ENCODE measurements around the gene COA8.

The COA8 gene

GRCh38 chr14:103541709-103542604 is 20.8 kb upstream of the COA8 start:
- H3K4me3 ChIP-seq (ENCODE audit: low read depth in 1 of 2, low read length in 2 of 2), result peak overlapping the region in 1 of 2 donors; percentile 17
- H3K9me3 ChIP-seq (ENCODE audit: control insufficient read depth in 1 of 2, low read length in 2 of 2), result no peaks in the 10 kb centered on the region
- H3K36me3 ChIP-seq (ENCODE audit: control insufficient read depth in 1 of 2, insufficient read depth in 2 of 2, low read length in 2 of 2), result no peaks in the 10 kb centered on the region
- no peak overlapping the region for H3K27ac ChIP-seq (ENCODE audit: low read length)
- H3K27me3 ChIP-seq (ENCODE audit: low read depth, low read length), result no peaks in the 10 kb centered on the region
- H3K4me1 ChIP-seq (ENCODE audit: control insufficient read depth in 1 of 2, insufficient read depth in 2 of 2, low read length in 2 of 2), result peaks cover 0 to 88% of the 10 kb centered on the region in 2 donors

- H3K36me3 ChIP-seq (ENCODE audit: control insufficient read depth in 1 of 2, insufficient read depth in 2 of 2, low read length in 2 of 2), result no peaks in the 10 kb centered on the region
- no peak overlapping the region for H3K27ac ChIP-seq (ENCODE audit: low read length)
- H3K9me3 ChIP-seq (ENCODE audit: control insufficient read depth in 1 of 2, low read length in 2 of 2), result no peaks in the 10 kb centered on the region
- H3K4me3 ChIP-seq (ENCODE audit: low read depth in 1 of 2, low read length in 2 of 2), result peak overlapping the region in 1 of 2 donors; percentile 17
- H3K4me1 ChIP-seq (ENCODE audit: control insufficient read depth in 1 of 2, insufficient read depth in 2 of 2, low read length in 2 of 2), result peaks cover 0 to 86% of the 10 kb centered on the region in 2 donors
- H3K27me3 ChIP-seq (ENCODE audit: low read depth, low read length), result no peaks in the 10 kb centered on the region
These were observed 20.1 kb upstream of the COA8 start for GRCh38 chr14:103542605-103543088.

- H3K27ac ChIP-seq (ENCODE audit: low read length), result no peak overlapping the region
- no peaks in the 10 kb centered on the region for H3K36me3 ChIP-seq (ENCODE audit: control insufficient read depth in 1 of 2, insufficient read depth in 2 of 2, low read length in 2 of 2)
- no peaks in the 10 kb centered on the region for H3K9me3 ChIP-seq (ENCODE audit: control insufficient read depth in 1 of 2, low read length in 2 of 2)
- H3K4me1 ChIP-seq (ENCODE audit: control insufficient read depth in 1 of 2, insufficient read depth in 2 of 2, low read length in 2 of 2), result peaks cover 0 to 81% of the 10 kb centered on the region in 2 donors
- H3K4me3 ChIP-seq (ENCODE audit: low read depth in 1 of 2, low read length in 2 of 2), result peak overlapping the region in 1 of 2 donors; percentile 17
- H3K27me3 ChIP-seq (ENCODE audit: low read depth, low read length), result no peaks in the 10 kb centered on the region
These were observed 19.6 kb upstream of the COA8 start for GRCh38 chr14:103543140-103543539.

- no peak overlapping the region for H3K27ac ChIP-seq (ENCODE audit: low read length)
- peaks cover 0 to 79% of the 10 kb centered on the region in 2 donors for H3K4me1 ChIP-seq (ENCODE audit: control insufficient read depth in 1 of 2, insufficient read depth in 2 of 2, low read length in 2 of 2)
- no peaks in the 10 kb centered on the region for H3K27me3 ChIP-seq (ENCODE audit: low read depth, low read length)
- H3K4me3 ChIP-seq (ENCODE audit: low read depth in 1 of 2, low read length in 2 of 2), result peak overlapping the region in 1 of 2 donors; percentile 38
- no peaks in the 10 kb centered on the region for H3K9me3 ChIP-seq (ENCODE audit: control insufficient read depth in 1 of 2, low read length in 2 of 2)
- no peaks in the 10 kb centered on the region for H3K36me3 ChIP-seq (ENCODE audit: control insufficient read depth in 1 of 2, insufficient read depth in 2 of 2, low read length in 2 of 2)
These were observed 18.9 kb upstream of the COA8 start for GRCh38 chr14:103543721-103544387.

- no peaks in the 10 kb centered on the region for H3K9me3 ChIP-seq (ENCODE audit: control insufficient read depth in 1 of 2, low read length in 2 of 2)
- H3K4me3 ChIP-seq (ENCODE audit: low read depth in 1 of 2, low read length in 2 of 2), result peak overlapping the region in 1 of 2 donors; percentile 38
- H3K4me1 ChIP-seq (ENCODE audit: control insufficient read depth in 1 of 2, insufficient read depth in 2 of 2, low read length in 2 of 2), result peaks cover 0 to 78% of the 10 kb centered on the region in 2 donors
- no peaks in the 10 kb centered on the region for H3K27me3 ChIP-seq (ENCODE audit: low read depth, low read length)
- H3K27ac ChIP-seq (ENCODE audit: low read length), result no peak overlapping the region
- no peaks in the 10 kb centered on the region for H3K36me3 ChIP-seq (ENCODE audit: control insufficient read depth in 1 of 2, insufficient read depth in 2 of 2, low read length in 2 of 2)
These were observed 18.2 kb upstream of the COA8 start for GRCh38 chr14:103544388-103545218.

GRCh38 chr14:103545219-103545914 is 17.4 kb upstream of the COA8 start:
- no peaks in the 10 kb centered on the region for H3K27me3 ChIP-seq (ENCODE audit: low read depth, low read length)
- no peak overlapping the region for H3K4me3 ChIP-seq (ENCODE audit: low read depth in 1 of 2, low read length in 2 of 2)
- H3K36me3 ChIP-seq (ENCODE audit: control insufficient read depth in 1 of 2, insufficient read depth in 2 of 2, low read length in 2 of 2), result no peaks in the 10 kb centered on the region
- peaks cover 0 to 77% of the 10 kb centered on the region in 2 donors for H3K4me1 ChIP-seq (ENCODE audit: control insufficient read depth in 1 of 2, insufficient read depth in 2 of 2, low read length in 2 of 2)
- no peaks in the 10 kb centered on the region for H3K9me3 ChIP-seq (ENCODE audit: control insufficient read depth in 1 of 2, low read length in 2 of 2)
- no peak overlapping the region for H3K27ac ChIP-seq (ENCODE audit: low read length)

- no peaks in the 10 kb centered on the region for H3K27me3 ChIP-seq (ENCODE audit: low read depth, low read length)
- H3K27ac ChIP-seq (ENCODE audit: low read length), result no peak overlapping the region
- H3K4me1 ChIP-seq (ENCODE audit: control insufficient read depth in 1 of 2, insufficient read depth in 2 of 2, low read length in 2 of 2), result peaks cover 0 to 77% of the 10 kb centered on the region in 2 donors
- no peaks in the 10 kb centered on the region for H3K36me3 ChIP-seq (ENCODE audit: control insufficient read depth in 1 of 2, insufficient read depth in 2 of 2, low read length in 2 of 2)
- H3K9me3 ChIP-seq (ENCODE audit: control insufficient read depth in 1 of 2, low read length in 2 of 2), result no peaks in the 10 kb centered on the region
- H3K4me3 ChIP-seq (ENCODE audit: low read depth in 1 of 2, low read length in 2 of 2), result no peak overlapping the region
These were observed 16.7 kb upstream of the COA8 start for GRCh38 chr14:103545915-103546651.

GRCh38 chr14:103546652-103547454 is 15.9 kb upstream of the COA8 start:
- peaks cover 0 to 72% of the 10 kb centered on the region in 2 donors for H3K4me1 ChIP-seq (ENCODE audit: control insufficient read depth in 1 of 2, insufficient read depth in 2 of 2, low read length in 2 of 2)
- H3K9me3 ChIP-seq (ENCODE audit: control insufficient read depth in 1 of 2, low read length in 2 of 2), result no peaks in the 10 kb centered on the region
- H3K27me3 ChIP-seq (ENCODE audit: low read depth, low read length), result no peaks in the 10 kb centered on the region
- no peak overlapping the region for H3K27ac ChIP-seq (ENCODE audit: low read length)
- no peaks in the 10 kb centered on the region for H3K36me3 ChIP-seq (ENCODE audit: control insufficient read depth in 1 of 2, insufficient read depth in 2 of 2, low read length in 2 of 2)
- H3K4me3 ChIP-seq (ENCODE audit: low read depth in 1 of 2, low read length in 2 of 2), result no peak overlapping the region

- no peaks in the 10 kb centered on the region for H3K9me3 ChIP-seq (ENCODE audit: control insufficient read depth in 1 of 2, low read length in 2 of 2)
- H3K36me3 ChIP-seq (ENCODE audit: control insufficient read depth in 1 of 2, insufficient read depth in 2 of 2, low read length in 2 of 2), result no peaks in the 10 kb centered on the region
- H3K27me3 ChIP-seq (ENCODE audit: low read depth, low read length), result no peaks in the 10 kb centered on the region
- no peak overlapping the region for H3K4me3 ChIP-seq (ENCODE audit: low read depth in 1 of 2, low read length in 2 of 2)
- H3K4me1 ChIP-seq (ENCODE audit: control insufficient read depth in 1 of 2, insufficient read depth in 2 of 2, low read length in 2 of 2), result peaks cover 0 to 72% of the 10 kb centered on the region in 2 donors
- H3K27ac ChIP-seq (ENCODE audit: low read length), result no peak overlapping the region
These were observed 15.3 kb upstream of the COA8 start for GRCh38 chr14:103547455-103547940.

All from muscle layer of duodenum (tissue), 2 donors.